HG03558 (cell line): ENCODE data around the gene AFAP1L2.

Experiments
- ATAC-seq: cut with Tn5 transposase; IDR thresholded peaks from one replicate; pipeline ENCODE4 v1.9.1; 2021; ENCODE audit warnings: moderate number of reproducible peaks; ENCODE audit not compliant: unreplicated experiment; ENCODE audit errors: extremely low read depth

AFAP1L2 gene

GRCh38 chr10:114279289-114279688 is 125.0 kb downstream of the AFAP1L2 start:
- no peak for ATAC-seq

DNA sequence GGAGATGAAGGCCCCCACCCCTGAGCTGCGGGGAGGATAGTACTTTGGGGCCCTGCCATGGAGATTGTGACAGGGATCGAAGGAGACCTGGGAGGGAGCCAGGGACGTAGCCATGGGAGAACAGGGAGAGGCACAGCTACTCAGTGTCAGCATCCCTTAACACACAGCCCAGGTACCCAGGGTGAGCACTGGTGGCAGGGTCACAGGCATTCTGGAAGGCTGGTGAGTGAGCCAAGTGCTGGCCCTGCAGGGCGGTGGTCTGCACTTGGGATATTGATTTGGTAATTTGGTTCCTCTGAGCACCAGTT is 125.5 kb downstream of the AFAP1L2 start:
- no peak for ATAC-seq

DNA sequence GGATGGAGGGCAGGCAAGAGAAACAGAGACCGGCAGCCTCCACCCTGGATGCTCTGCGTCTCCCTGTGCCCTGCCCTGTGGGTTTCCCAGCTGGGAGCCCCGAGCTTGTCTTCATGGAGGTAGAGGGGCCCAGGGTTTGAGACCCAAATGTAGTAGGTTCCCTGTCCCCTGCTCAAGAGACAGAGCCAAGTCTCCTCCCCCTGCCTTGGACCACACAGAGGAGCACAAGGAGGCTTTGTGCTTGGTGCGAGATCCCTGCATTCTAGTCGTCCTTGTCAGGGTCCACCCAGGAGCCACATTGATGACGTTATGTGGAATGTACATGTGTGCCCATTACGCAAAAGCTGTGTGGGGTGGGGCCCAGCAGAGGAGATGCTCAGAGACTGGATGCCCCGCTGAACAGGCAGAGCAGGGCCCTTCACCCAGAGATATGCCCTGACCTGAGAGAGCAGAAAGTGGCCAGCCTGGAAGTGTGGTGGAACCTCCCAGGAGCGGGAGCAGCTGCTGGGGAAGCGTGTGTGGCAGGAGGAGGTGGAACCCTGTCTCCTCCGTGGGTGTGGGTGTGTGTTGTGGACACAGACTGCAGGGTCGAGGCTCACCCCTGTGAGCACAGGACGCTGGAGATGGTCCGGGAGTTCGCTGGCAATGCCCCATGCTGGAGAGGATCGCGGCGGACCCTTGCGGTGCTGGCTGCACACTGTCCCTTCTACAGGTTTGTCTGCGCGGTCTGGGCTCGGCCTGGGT is 126.0 kb downstream of the AFAP1L2 start:
- ATAC-seq = no peak

DNA sequence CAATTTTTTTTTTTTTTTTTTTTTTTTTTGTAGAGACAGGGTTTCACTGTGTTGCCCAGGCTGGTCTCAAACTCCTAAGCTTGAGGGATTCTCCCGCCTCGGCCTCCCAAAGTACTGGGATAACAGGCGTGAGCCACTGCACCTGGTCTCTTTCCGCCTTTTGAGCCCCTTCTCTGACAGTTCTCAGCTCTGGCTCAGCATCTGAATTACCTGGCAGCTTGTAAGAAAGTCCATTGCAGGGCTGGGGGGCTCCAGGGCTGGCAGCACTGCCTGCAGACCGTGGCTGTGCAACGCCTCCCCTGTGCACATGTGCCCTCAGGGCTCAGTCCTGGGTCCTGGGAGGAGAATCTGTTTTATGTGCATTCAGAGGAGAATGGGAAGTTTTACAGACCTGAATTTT is 127.6 kb downstream of the AFAP1L2 start:
- ATAC-seq = no peak

GRCh38 chr10:114276066-114276465 is 128.2 kb downstream of the AFAP1L2 start:
- no peak for ATAC-seq

DNA sequence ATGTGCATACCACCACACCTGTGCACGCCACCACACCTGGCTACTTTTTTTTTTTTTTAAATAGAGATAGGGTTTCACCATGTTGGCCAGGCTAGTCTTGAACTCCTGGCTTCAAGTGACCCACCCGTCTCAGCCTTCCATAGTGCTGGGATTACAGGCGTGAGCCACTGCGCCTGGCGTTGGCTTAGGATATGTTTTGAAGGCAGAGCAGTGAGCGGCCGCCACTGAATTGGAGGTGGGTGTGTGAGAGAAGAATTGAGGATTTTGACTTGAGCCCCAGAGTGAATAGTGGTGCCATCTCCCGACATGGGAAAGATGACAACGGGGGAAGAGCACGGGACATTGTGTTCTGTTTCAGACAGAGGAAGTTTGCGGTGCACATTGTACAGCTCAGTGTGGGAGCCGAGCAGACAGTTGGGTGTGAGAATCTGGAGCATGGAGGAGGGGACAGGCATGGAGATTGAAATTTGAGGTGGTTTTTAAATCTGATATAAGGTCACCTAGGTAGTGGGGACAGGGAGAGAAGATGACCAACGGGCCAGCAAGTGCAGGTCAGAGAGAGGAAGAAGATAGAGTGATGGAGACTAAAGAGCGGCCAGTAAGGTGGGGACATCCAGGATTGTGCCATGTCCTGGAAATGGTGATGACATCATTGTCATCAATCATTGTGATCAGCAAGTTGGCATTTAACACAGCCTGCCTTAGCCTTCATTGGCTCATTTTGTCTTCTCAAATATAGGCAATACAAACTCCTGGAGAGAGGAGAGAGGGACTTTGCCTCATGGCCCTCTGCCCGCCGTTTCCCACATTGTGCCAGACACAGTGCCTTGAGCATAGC is 129.5 kb downstream of the AFAP1L2 start:
- no peak for ATAC-seq

DNA sequence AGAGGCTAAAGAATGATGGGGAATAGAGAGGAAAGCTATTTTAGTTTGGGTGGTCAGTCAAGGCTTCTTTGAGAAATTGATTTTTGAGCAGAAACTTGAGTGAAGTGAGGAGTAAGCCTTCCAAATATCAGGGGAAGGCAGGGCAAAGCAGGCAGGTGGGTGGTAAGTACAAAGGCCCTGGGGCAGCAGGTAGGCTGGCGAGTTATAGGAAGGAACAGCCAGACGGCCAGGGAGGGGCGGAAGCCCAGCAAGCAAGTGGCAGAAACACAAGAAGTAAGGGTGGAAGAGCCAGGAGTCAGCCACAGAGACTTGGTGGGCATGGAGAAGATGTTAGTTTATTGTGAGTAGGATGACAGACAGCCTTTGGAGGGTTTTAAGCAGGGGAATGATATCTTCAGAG is 130.4 kb downstream of the AFAP1L2 start:
- ATAC-seq = no peak

- no peak for ATAC-seq
Measured at GRCh38 chr10:114272696-114273095, 131.6 kb downstream of the AFAP1L2 start.

DNA sequence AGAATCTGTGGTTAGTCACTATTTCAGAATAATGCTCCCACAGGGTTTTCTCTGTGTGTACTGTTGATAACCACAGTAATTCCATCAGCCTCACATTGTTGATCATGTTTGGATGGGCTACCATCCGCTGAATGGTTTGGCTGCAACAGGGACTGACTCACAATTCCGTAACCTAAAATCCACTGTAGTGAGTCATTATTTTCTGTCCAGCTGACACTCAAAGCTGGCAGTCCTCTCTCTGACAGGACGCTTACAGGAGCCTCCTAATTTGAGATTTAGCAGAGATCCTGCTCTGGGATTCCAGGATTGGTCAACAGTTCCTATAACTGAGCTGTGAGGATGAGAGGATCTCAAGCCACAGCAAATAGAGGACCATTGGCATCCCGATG is 132.5 kb downstream of the AFAP1L2 start:
- no peak for ATAC-seq

- ATAC-seq = no peak
Measured at GRCh38 chr10:114271075-114271778, 133.1 kb downstream of the AFAP1L2 start.

DNA sequence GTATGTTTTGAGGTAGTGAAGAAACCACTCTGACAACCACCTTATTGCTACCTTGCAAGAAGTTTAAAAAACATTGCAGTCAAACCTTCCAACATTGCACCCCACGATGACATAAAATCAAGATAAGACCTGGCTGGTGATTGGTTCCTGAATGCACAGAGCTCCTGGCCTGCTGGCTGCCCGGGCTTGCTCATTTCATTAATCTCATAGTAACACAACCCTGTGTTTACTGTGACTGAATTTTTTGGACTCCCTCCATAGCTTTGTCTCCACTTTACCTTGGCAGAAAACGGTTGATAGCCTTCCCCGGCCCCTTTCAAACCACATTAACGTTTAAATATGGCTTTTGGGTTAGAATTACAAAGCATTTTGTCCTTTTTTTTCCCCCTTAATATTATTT is 137.8 kb downstream of the AFAP1L2 start:
- ATAC-seq = no peak

DNA sequence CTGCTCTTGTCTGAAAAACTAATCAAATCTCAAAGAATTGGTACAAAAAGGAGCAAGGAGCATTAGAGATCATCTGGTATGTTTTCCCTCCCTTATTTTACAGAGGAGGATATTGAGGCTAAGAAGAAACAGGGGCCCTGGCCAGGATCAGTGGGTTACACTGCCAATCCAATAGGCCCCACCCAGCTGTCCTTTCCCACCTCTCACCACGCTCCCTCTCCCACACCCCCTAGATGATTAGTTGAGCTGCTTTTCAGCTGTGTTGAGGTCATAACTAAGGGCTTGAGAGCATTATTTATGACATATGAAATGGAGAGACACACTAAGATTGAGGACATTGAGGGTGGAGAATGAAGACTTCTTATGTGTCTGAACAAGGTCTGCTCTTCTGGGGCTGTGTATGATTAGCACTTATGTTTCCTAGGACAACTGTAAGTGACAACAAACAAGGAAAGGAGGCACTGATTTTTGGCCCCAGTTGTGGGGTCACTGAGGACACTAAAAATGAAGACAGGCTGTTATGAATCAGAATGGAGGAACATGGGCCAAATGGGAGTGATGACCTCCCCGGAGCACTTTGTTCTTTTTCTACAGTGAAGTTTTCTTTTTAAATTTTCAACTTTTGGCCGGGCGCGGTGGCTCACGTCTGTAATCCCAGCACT is 138.8 kb downstream of the AFAP1L2 start:
- ATAC-seq = no peak

DNA sequence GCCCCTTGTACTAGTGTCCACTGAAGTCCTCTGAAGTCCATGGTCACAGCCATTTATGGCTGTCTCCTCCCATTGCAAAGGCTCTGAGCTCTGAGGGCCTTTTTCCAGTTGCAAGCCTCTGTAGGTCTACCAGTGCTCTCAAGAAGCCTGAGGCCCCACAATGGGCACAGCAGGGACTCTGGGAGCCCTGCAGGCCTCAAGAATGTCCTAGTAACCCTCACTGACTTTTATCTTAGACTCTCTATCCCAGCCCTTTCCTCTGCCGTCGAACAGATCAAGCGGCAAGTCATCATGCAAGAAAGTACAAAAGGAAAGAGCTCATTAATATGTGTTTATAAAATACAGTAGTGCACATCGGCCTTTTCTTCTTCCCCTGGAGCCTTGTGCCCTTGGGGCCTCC is 141.8 kb downstream of the AFAP1L2 start:
- no peak for ATAC-seq

GRCh38 chr10:114261076-114261475 is 143.2 kb downstream of the AFAP1L2 start:
- ATAC-seq = no peak

DNA sequence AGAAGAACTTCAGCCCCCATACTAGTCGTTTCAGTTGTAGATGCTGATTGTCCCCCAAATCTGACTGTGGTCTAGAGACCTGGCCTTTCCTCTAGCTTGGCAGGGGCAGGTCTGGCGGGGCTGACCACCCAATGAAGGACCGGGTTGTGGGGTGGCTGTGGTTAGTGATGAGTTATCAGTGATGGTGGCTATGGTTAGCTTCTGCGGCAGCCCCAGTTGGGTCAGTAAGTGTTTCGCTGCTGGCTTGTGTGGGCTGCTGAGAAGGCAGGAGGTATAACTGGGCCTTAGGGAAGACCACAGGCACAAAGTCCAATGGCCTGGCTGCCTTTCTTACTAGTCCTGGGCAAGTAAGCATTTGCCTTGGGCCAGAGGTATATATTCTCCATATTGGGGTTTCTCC is 143.9 kb downstream of the AFAP1L2 start:
- no peak for ATAC-seq

- ATAC-seq = no peak
Measured at GRCh38 chr10:114259824-114260223, 144.5 kb downstream of the AFAP1L2 start.

DNA sequence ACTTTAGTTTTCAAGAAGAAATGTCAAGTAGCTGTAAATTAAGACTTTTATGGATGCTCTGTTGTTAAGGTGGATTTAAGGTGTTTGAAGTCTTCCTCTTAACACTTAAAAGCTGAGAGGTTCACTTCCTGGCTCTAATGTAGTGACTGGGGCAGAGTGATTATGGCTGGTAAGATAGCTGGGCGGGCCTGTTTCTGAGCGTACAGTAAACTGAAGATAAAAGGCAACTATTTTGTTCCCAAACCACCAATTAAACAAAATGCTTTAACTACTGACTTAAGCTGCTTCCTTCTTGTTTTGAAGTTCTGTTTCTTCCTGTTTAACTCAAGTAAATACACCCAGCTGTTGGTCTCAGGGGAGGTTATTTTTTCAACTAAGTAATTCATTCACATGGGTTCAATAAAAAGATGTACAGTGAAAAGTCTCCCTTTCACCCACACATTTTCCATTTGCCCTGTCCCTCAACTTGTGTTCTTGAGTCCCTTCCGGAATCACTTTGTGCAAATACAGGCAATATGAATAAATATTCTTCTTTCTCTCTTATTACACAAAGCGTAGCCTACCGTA is 145.9 kb downstream of the AFAP1L2 start:
- no peak for ATAC-seq

- ATAC-seq = no peak
Measured at GRCh38 chr10:114257498-114257897, 146.8 kb downstream of the AFAP1L2 start.

- ATAC-seq = no peak
Measured at GRCh38 chr10:114256822-114257221, 147.5 kb downstream of the AFAP1L2 start.

GRCh38 chr10:114256008-114256765 is 148.1 kb downstream of the AFAP1L2 start:
- no peak for ATAC-seq
